ENCODE measurements around the gene SERPINB10. TPM values are rescaled to one million over a fixed set of nuclear protein-coding genes. Genes with fewer than 3 reads are reported as not detected.
"Not testable (repeated sequence)": the region's sequence is repeated elsewhere in the genome, so short reads cannot be mapped to it uniquely, and the experiment has no call there.

The SERPINB10 gene
- polyA plus RNA-seq, 1 experiment: 0.38 TPM

DNA sequence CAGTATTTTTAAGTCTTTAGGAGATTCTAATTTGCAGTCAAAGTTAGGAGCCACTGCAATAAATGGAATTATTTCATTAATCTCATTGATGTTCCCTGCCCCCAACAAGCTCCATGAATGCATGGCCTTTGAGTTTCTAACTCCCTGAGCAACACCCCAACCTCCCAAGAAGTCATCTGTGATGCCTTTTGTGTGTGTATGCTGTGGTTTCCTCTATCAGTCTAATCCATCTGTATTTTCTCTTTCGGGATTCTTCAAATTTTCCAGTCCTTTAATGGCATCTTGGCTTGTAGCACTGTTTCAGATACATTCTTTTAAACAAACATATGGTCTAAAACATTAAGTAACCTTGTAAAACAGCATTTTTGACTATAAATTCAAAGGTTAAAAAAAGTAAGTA is 16.8 kb downstream of the SERPINB10 start:
- ChIA-PET POLR2A (interaction anchor here (0.5 kb wide), 1 partner anchor 681 kb away, joined by 5 read pairs; no protein-coding TSS in a partner anchor), CTCF (interaction anchor here (0.8 to 4.8 kb wide), 4 partner anchors 11 to 31 kb away, joined by 3 to 31 read pairs (median 3); no protein-coding TSS in a partner anchor)
- no peaks in the 10 kb centered on the region for H3K27me3 ChIP-seq (ENCODE audit: control insufficient read depth, insufficient read depth, low read length)
- no peak overlapping the region for H3K4me3 ChIP-seq (ENCODE audit: low read depth, low read length)
- no peaks in the 10 kb centered on the region for H3K36me3 ChIP-seq (ENCODE audit: control insufficient read depth, insufficient read depth, low read length)
- TF ChIP-seq CTCF (IDR thresholded peaks at IDR 0.05; ENCODE audit: insufficient read depth, low read depth, low read length): no peak
- peak; percentile 56 for DNase-seq (ENCODE audit: low read depth)

DNA sequence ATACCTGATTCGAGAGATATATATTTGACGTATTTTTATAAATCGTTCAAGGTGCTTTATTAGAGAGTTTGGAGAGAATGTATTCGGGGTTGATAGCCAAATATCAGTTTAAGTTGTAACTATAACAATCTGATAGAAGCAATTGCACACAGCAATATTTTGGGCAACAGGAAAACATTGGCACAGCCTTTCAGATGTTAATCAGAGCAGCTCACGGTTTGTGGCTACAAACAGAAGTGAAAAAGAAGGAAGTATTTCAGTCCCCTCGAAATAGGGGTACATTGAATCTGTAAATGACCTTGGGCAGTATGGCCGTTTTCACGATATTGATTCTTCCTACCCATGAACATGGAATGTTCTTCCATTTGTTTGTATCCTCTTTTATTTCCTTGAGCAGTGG is 20.6 kb downstream of the SERPINB10 start:
- Histone ChIP-seq H3K27me3 (ENCODE audit: control insufficient read depth, insufficient read depth, low read length) (no peaks in the 10 kb centered on the region), H3K4me3 (ENCODE audit: low read depth, low read length) (no peak overlapping the region), H3K36me3 (ENCODE audit: control insufficient read depth, insufficient read depth, low read length) (no peaks in the 10 kb centered on the region)
- ChIA-PET CTCF (interaction anchor here (1.4 kb wide), 1 partner anchor 8 kb away, joined by 6 read pairs; no protein-coding TSS in a partner anchor), POLR2A (no interaction called here)
- DNase-seq (ENCODE audit: low read depth): no peak
- TF ChIP-seq CTCF (IDR thresholded peaks at IDR 0.05; ENCODE audit: insufficient read depth, low read depth, low read length): no peak

- DNase-seq (ENCODE audit: low read depth); H3K27me3 ChIP-seq (ENCODE audit: control insufficient read depth, insufficient read depth, low read length); H3K4me3 ChIP-seq (ENCODE audit: low read depth, low read length); CTCF ChIA-PET; H3K36me3 ChIP-seq (ENCODE audit: control insufficient read depth, insufficient read depth, low read length): not testable (repeated sequence)
- POLR2A ChIA-PET: interaction anchor here (0.6 kb wide), 1 partner anchor 12 kb away, joined by 3 read pairs; no protein-coding TSS in a partner anchor
Observed at GRCh38 chr18:63929369-63929768, 21.6 kb downstream of the SERPINB10 start.

GRCh38 chr18:63930773-63931354 is 23.1 kb downstream of the SERPINB10 start:
- no peak for TF ChIP-seq CTCF (IDR thresholded peaks at IDR 0.05; ENCODE audit: insufficient read depth, low read depth, low read length)
- POLR2A ChIA-PET: no interaction called here
- Histone ChIP-seq H3K27me3 (ENCODE audit: control insufficient read depth, insufficient read depth, low read length) (peaks cover 2% of the 10 kb centered on the region; the same call in 1 of the 2 replicates), H3K4me3 (ENCODE audit: low read depth, low read length) (no peak overlapping the region), H3K36me3 (ENCODE audit: control insufficient read depth, insufficient read depth, low read length) (no peaks in the 10 kb centered on the region)
- no peak for DNase-seq (ENCODE audit: low read depth)
- CTCF ChIA-PET: interaction anchor here (0.8 kb wide), 2 partner anchors 32 to 63 kb away, joined by 3 read pairs; no protein-coding TSS in a partner anchor

DNA sequence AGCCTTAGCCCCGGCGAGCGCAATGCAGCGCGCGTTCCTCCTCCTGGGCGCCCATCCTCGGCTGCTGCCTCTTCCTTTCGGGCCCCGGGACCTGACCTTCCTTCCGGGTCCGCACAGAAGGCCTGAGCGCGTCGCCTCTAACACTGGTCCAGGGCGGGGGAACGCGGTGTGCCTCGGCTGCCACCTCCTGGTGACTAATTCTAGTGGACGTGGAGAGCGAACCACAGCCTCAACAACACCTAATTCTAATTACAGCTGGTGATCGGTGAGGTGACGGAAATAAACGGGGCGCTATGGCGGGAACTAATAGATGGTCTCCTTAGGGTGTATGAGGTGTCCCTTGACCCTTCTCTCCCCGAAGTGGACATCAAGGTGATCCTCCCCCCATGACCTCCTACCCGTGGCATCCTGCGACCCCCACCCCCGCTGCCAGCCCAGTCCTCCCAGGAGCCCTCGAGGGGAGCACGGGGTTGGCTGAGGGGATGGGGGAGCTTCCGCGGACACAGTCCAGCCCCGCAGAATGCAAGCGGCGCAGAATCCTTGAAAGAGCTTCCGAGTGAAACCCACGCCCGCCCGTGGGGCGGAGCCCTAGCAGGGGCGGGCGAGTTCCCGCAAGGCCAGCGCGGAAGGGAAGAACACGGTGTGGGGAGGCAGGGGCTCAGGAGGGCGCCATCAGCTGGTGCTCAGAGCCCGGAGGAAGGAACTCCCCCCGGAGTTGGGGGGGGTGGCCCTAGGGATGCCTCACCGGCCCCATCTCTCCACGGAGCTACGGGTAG is 28.6 kb downstream of the SERPINB10 start:
- TF ChIP-seq CTCF (IDR thresholded peaks at IDR 0.05; ENCODE audit: insufficient read depth, low read depth, low read length): peak; percentile 74
- DNase-seq (ENCODE audit: low read depth): peak; percentile 9
- H3K36me3 ChIP-seq (ENCODE audit: control insufficient read depth, insufficient read depth, low read length): no peaks in the 10 kb centered on the region
- H3K27me3 ChIP-seq (ENCODE audit: control insufficient read depth, insufficient read depth, low read length): peaks cover 2% of the 10 kb centered on the region; the same call in 1 of the 2 replicates
- ChIA-PET CTCF (interaction anchor here (0.6 to 7.7 kb wide), 44 partner anchors 8 to 497 kb away, joined by 3 to 47 read pairs (median 6); partner anchors contain the start of gene SERPINB10), POLR2A (no interaction called here)
- peak overlapping the region; percentile 85 for H3K4me3 ChIP-seq (ENCODE audit: low read depth, low read length)

Data from BJ (cell line).